GM19463 (cell line): ENCODE measurements around the gene ALDOB.

Experiments used
- ATAC-seq: cut with Tn5 transposase; IDR thresholded peaks from one replicate; pipeline ENCODE4 v1.9.1; 2021; ENCODE audit warnings: mild to moderate bottlenecking, moderate library complexity; ENCODE audit not compliant: unreplicated experiment

The ALDOB gene

GRCh38 chr9:101427957-101428655 lies 7.5 kb downstream of the ALDOB start:
- ATAC-seq = peak; percentile 63

DNA sequence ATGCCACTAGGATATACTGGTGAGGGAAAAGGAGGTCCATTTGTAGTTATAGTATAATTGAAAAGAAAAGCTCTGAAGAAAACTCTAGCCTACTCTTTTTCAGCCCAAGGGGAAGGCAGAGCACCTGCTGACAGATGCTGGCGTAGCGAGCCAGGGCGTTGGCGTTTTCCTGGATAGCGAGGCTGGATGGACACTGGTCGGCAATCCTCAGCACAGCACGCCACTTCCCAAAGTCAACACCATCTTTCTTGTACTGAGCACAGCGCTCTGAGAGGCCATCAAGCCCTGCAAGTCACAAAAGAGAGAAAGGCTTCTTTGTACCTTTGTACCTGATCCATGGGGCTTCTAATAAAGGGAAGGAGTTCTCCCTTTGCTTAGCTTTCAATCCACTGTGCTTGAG lies 8.2 kb downstream of the ALDOB start:
- no peak for ATAC-seq

- ATAC-seq = no peak
These were observed 13.9 kb downstream of the ALDOB start for GRCh38 chr9:101421653-101422065.

- ATAC-seq = no peak
These were observed 15.7 kb downstream of the ALDOB start for GRCh38 chr9:101419863-101420262.

DNA sequence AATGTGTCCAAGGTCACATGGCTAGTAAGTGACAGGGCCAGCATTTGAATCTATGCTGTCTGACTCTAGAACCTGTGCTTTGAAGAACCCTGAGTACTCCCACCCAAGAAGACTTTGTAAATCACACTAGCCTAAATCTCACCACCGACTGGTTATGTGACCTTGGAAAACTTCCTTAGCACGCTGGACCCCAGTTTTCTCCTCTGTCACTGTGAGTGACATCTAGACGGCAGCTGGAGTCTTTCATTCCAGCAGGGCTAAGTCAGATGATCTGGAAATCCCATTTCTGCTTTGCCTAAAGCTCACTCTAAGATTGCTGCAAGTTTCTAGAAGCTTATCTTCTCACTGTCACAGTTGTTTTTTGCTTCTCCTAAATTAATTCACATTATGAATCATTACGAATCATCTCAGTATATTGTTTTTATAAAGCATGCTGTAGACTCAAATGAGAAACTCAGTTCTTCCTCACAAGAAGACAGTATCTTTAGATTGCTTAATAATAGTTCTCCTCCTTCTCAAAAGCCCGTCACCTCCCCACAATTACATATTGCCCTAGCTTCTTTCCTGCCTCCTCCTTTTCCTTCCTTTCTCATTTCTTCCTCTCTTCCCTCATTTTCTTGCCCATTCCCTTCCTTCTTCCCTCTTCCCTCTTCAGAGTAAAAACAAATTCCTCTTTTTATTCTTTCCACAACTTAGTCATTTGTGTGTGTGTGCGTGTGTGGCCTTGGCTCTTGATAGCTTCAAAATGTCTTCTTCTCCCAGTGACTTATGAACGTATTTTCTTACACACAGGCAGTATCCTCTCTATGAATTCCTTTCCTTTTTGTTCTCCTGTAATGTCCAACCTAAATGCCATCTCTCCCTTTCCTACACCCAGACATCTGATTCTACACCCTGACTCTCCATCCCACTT lies 16.8 kb downstream of the ALDOB start:
- no peak for ATAC-seq

GRCh38 chr9:101417977-101418376 lies 17.6 kb downstream of the ALDOB start:
- no peak for ATAC-seq

DNA sequence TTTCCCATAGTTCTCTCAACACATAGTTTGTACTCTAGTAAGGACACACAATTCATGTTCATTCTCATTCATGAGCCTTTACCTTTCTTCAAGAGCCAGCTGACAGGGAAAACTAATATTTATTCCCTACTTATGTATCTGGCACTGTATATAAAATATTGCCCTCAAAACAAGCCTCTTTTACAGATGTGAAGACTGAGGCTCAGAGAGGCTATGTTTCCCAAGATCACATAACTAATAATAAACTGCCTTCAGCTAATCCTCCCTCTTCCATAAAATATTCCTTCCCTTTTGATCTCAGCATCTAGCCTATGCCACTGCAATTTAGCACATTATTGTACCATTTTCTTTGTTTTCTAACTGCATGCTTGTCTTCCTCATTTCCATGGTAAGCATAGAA lies 18.2 kb downstream of the ALDOB start:
- no peak for ATAC-seq

GRCh38 chr9:101415578-101415977 lies 20.0 kb downstream of the ALDOB start:
- ATAC-seq = no peak

DNA sequence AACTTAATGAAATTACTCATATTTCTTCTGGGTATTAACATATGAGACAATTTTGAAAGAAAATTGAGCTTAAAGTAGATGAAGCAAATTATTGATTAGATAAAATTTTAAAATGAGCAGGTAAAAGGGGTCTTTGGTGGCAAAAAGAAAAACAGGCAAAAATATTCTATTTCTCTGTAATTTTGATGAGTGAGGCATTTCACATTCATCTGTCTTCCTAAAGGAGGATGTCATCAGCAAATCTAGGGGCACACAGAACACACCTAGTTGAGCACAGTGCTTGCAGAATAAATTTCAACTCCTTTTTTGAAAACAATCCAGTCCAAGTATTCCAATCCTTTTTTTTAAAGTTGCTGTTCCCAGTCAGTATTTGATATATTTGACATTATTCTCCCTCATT lies 20.7 kb downstream of the ALDOB start:
- no peak for ATAC-seq

DNA sequence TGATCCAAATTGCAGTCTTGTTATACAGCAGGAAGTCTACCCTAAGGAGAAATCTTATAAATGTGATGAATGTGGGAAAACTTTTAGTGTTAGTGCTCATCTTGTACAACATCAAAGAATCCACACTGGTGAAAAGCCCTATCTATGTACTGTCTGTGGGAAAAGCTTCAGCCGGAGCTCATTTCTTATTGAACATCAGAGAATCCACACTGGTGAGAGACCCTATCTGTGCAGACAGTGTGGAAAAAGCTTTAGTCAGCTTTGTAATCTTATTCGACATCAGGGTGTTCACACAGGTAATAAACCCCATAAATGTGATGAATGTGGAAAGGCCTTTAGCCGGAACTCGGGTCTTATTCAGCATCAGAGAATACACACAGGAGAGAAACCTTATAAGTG lies 26.5 kb downstream of the ALDOB start:
- no peak for ATAC-seq

- ATAC-seq = no peak
These were observed 27.0 kb downstream of the ALDOB start for GRCh38 chr9:101408374-101409078.

GRCh38 chr9:101403516-101404285 lies 31.9 kb downstream of the ALDOB start:
- no peak for ATAC-seq

- no peak for ATAC-seq
These were observed 35.5 kb downstream of the ALDOB start for GRCh38 chr9:101400120-101400519.

GRCh38 chr9:101399643-101399970 lies 36.0 kb downstream of the ALDOB start:
- no peak for ATAC-seq

GRCh38 chr9:101398930-101399642 lies 36.5 kb downstream of the ALDOB start:
- ATAC-seq = no peak

- peak; percentile 97 for ATAC-seq
These were observed 37.3 kb downstream of the ALDOB start, which contains the start of the genes MRPL50 and ZNF189 for GRCh38 chr9:101398068-101398929. MRPL50 (minus strand) TSS chr9:101398618; CDS start chr9:101398592, 26 bp downstream. ZNF189 (plus strand) TSS chr9:101398851; CDS start chr9:101399157, 306 bp downstream.

DNA sequence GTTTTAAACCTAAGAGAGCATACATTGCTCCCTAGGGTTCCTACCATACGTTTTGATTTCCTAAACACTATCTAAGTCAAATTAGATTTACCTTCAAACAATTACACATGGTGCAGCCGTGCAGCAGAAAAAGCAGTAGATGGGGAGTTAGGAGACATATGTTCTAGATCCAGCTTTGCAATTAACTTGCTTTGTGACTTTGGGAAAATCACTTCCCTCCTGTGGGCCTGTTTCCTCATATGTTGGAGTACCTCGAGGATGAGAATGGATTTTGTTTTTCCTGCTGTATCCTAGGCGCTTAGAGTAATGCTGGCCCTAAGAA lies 37.9 kb downstream of the ALDOB start:
- no peak for ATAC-seq

DNA sequence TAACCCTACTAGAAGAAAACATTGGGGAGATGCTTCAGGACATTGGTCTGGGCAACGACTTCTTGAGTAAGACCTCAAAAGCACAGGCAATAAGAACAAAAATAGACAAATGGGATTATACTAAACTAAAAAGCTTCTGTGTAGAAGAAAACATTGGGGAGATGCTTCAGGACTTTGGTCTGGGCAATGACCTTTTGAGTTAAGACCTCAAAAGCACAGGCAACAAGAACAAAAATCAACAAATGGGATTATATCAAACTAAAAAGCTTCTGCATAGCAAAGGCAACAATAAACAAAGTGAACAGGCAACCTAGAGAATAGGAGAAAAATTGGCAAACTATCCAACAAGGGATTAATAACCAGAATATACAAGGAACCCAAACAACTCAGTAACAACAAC lies 40.9 kb downstream of the ALDOB start:
- no peak for ATAC-seq

- ATAC-seq = no peak
These were observed 42.4 kb downstream of the ALDOB start for GRCh38 chr9:101393135-101393534.
